ENCODE data around the gene MTG2. TPM values are rescaled to one million over a fixed set of nuclear protein-coding genes. Genes with fewer than 3 reads are reported as not detected.

Gene MTG2
- total and polyA plus RNA-seq, 2 experiments from 2014 or later, result 11.3 to 11.7 TPM

DNA sequence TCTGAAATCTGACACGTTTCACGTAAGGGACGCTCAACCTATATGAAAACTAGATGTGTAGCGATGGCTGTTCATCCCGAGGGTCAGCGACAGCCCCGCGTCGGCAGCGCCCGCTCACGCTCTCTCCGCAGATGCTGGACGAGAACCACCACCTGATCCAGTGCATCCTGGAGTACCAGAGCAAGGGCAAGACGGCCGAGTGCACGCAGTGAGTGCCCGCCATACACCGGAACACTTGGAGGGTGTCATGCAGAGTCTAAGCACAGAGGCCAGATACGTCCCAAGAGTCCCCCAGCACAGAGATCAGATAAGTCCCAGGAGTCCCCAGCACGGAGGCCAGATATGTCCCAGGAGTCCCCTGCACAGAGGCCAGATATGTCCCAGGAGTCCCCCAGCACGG, 24.3 kb upstream of the MTG2 start:
- H3K27me3 ChIP-seq (ENCODE audit: insufficient read depth), result no peaks in the 10 kb centered on the region
- ATAC-seq (no peak), DNase-seq (ENCODE audit: low spot score) (no peak)
- Mint-ChIP-seq H3K4me3 (no peak overlapping the region), H3K4me1 (peaks cover 28% of the 10 kb centered on the region), H3K36me3 (ENCODE audit: low read depth) (peaks cover 41% of the 10 kb centered on the region), H3K9me3 (peaks cover 2% of the 10 kb centered on the region; the same call in 1 of the 3 replicates), H3K27me3 (ENCODE audit: insufficient read depth, low read depth, poor library complexity) (peaks cover 3% of the 10 kb centered on the region), H3K27ac (no peak overlapping the region)
- peaks cover 51% of the 10 kb centered on the region for H3K79me2 ChIP-seq (replicated peaks; ENCODE audit: insufficient read depth)
- no peak overlapping the region for H2AFZ ChIP-seq
- H3K4me2 ChIP-seq, result no peak overlapping the region
- no peak for TF ChIP-seq NANOG (IDR thresholded peaks at IDR 0.05; ENCODE audit: borderline replicate concordance)
- no peak for TF ChIP-seq JUNB (IDR thresholded peaks at IDR 0.05; ENCODE audit: unreplicated experiment)
- no peak for TF ChIP-seq ZNF114 (CRISPR knock-in tag; IDR thresholded peaks at IDR 0.05)
- TF ChIP-seq POLR2AphosphoS5 (IDR thresholded peaks at IDR 0.05; ENCODE audit: low read depth), result no peak
- TF ChIP-seq ZNF462 (CRISPR knock-in tag; IDR thresholded peaks at IDR 0.05), result no peak
- TF ChIP-seq EZH2 (IDR thresholded peaks at IDR 0.05; ENCODE audit: low read depth, unreplicated experiment), result no peak
- no peak for TF ChIP-seq STAT1 (IDR thresholded peaks at IDR 0.05; ENCODE audit: unreplicated experiment)
- TF ChIP-seq, protein P1, sequence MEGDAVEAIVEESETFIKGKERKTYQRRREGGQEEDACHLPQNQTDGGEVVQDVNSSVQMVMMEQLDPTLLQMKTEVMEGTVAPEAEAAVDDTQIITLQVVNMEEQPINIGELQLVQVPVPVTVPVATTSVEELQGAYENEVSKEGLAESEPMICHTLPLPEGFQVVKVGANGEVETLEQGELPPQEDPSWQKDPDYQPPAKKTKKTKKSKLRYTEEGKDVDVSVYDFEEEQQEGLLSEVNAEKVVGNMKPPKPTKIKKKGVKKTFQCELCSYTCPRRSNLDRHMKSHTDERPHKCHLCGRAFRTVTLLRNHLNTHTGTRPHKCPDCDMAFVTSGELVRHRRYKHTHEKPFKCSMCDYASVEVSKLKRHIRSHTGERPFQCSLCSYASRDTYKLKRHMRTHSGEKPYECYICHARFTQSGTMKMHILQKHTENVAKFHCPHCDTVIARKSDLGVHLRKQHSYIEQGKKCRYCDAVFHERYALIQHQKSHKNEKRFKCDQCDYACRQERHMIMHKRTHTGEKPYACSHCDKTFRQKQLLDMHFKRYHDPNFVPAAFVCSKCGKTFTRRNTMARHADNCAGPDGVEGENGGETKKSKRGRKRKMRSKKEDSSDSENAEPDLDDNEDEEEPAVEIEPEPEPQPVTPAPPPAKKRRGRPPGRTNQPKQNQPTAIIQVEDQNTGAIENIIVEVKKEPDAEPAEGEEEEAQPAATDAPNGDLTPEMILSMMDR (conservative IDR thresholded peaks at IDR 0.05; ENCODE audit: low read depth in 2 of 2), result no peak
- no peak for TF ChIP-seq EZH2phosphoT487 (IDR thresholded peaks at IDR 0.05; ENCODE audit: unreplicated experiment)
- TF ChIP-seq CREB1 (CRISPR knock-in tag; IDR thresholded peaks at IDR 0.05; ENCODE audit: low read depth), result no peak
- no peak for TF ChIP-seq REST (IDR thresholded peaks at IDR 0.05; ENCODE audit: unreplicated experiment)
- TF ChIP-seq ETS1 (IDR thresholded peaks at IDR 0.05), result no peak
- no peak for TF ChIP-seq ZNF331 (CRISPR knock-in tag; IDR thresholded peaks at IDR 0.05; ENCODE audit: low read depth)
- H3K36me3 ChIP-seq (ENCODE audit: insufficient read depth), result peaks cover 9% of the 10 kb centered on the region; the same call in 1 of the 2 replicates
- H4K20me1 ChIP-seq (replicated peaks; ENCODE audit: insufficient read depth), result peaks cover 27% of the 10 kb centered on the region
- H3K4me3 ChIP-seq, result no peak overlapping the region
- H3F3A ChIP-seq (replicated peaks; ENCODE audit: low read depth), result peaks cover 10% of the 10 kb centered on the region; the same call in 1 of the 2 replicates
- H3K4me1 ChIP-seq (ENCODE audit: insufficient read depth), result peaks cover 23% of the 10 kb centered on the region
- no peak overlapping the region for H3K27ac ChIP-seq (ENCODE audit: low read depth)
- no peaks in the 10 kb centered on the region for H3K9me2 ChIP-seq (ENCODE audit: insufficient read depth)

All from GM23338 (cell line).